Neutrophil (primary cell): ENCODE measurements around the gene MARK2.
"Not testable (repeated sequence)": the region's sequence is repeated elsewhere in the genome, so short reads cannot be mapped to it uniquely, and the experiment has no call there.

Source experiments
- H3K27ac ChIP-seq: fragments of 200-600 bp; sonication (generic); 2 replicates; pipeline ENCODE4 v1.5.1; 2016; ENCODE audit warnings: mild to moderate bottlenecking, moderate library complexity
- H3K27me3 ChIP-seq: fragments of 200-600 bp; sonication (generic); 2 replicates; pipeline ENCODE4 v1.6.0; 2016; ENCODE audit warnings: mild to moderate bottlenecking
- H3K36me3 ChIP-seq: fragments of 200-600 bp; sonication (generic); 2 replicates; pipeline ENCODE4 v1.5.1; 2017
- H3K4me1 ChIP-seq, 2 experiments: fragments of 200-600 bp in 1 of 2; sonication (generic) in 1 of 2; 1 replicate in 1 of 2; 2 replicates in 1 of 2; pipeline versions ENCODE4 v1.5.1 to v1.6.1; 2013 to 2016; ENCODE audit warnings: low read depth in 1 of 2, low read length in 1 of 2, mild to moderate bottlenecking in 1 of 2, moderate library complexity in 1 of 2; ENCODE audit not compliant: control insufficient read depth in 1 of 2, insufficient read depth in 1 of 2
- H3K4me3 ChIP-seq, 2 experiments: fragments of 200-600 bp in 1 of 2; sonication (generic) in 1 of 2; 1 replicate in 1 of 2; 2 replicates in 1 of 2; pipeline ENCODE4 v1.5.1; 2013 to 2016; ENCODE audit warnings: low read depth in 1 of 2, low read length in 1 of 2, mild to moderate bottlenecking in 1 of 2, moderate library complexity in 1 of 2
- H3K9me3 ChIP-seq: fragments of 200-600 bp; sonication (generic); 2 replicates; pipeline ENCODE4 v1.5.1; 2016
- CTCF ChIP-seq: fragments of 200-600 bp; sonication (generic); IDR thresholded peaks from 2 replicates; pipeline ENCODE4 v1.5.1; 2016; ENCODE audit warnings: antibody characterized with exemption

Gene MARK2

GRCh38 chr11:63858628-63859550, 20.0 kb downstream of the MARK2 start:
- Histone ChIP-seq H3K4me3 (peak overlapping the region; percentile 17 to 20), H3K4me1 (peaks cover 66 to 70% of the 10 kb centered on the region in 2 experiments)
- no peak for TF ChIP-seq CTCF

GRCh38 chr11:63862923-63863322, 24.0 kb downstream of the MARK2 start:
- H3K4me1 ChIP-seq: peaks cover 87 to 95% of the 10 kb centered on the region in 2 experiments
- H3K9me3 ChIP-seq: no peaks in the 10 kb centered on the region
- peak overlapping the region; percentile 84 for H3K27ac ChIP-seq
- no peak for TF ChIP-seq CTCF
- H3K36me3 ChIP-seq: peaks cover 14% of the 10 kb centered on the region
- peak overlapping the region in 1 of 2 experiments; percentile 11 for H3K4me3 ChIP-seq
- no peaks in the 10 kb centered on the region for H3K27me3 ChIP-seq

More at GRCh38 chr11:63858628-63859550, 20.0 kb downstream of the MARK2 start:
- Histone ChIP-seq H3K36me3 (peaks cover 11% of the 10 kb centered on the region), H3K27me3 (no peaks in the 10 kb centered on the region), H3K27ac (peak overlapping the region; percentile 87), H3K9me3 (no peaks in the 10 kb centered on the region)

- not testable (repeated sequence) for H3K4me3 ChIP-seq, H3K27me3 ChIP-seq, H3K9me3 ChIP-seq
- Histone ChIP-seq H3K27ac (peak overlapping the region; percentile 84), H3K36me3 (peaks cover 14% of the 10 kb centered on the region), H3K4me1 (peaks cover 87 to 95% of the 10 kb centered on the region in 2 experiments)
These were observed 24.7 kb downstream of the MARK2 start for GRCh38 chr11:63863620-63864019.

- Histone ChIP-seq H3K4me1 (peaks cover 90 to 95% of the 10 kb centered on the region in 2 experiments), H3K27ac (peak overlapping the region; percentile 84), H3K9me3 (no peaks in the 10 kb centered on the region), H3K27me3 (no peaks in the 10 kb centered on the region), H3K36me3 (peaks cover 14% of the 10 kb centered on the region), H3K4me3 (peak overlapping the region; percentile 12 to 43)
- TF ChIP-seq CTCF: no peak
These were observed 27.3 kb downstream of the MARK2 start for GRCh38 chr11:63866211-63866610.

GRCh38 chr11:63867511-63867910, 28.6 kb downstream of the MARK2 start:
- no peaks in the 10 kb centered on the region for H3K9me3 ChIP-seq
- peaks cover 98 to 100% of the 10 kb centered on the region in 2 experiments for H3K4me1 ChIP-seq
- TF ChIP-seq CTCF: no peak
- no peaks in the 10 kb centered on the region for H3K27me3 ChIP-seq
- peak overlapping the region; percentile 84 for H3K27ac ChIP-seq
- peaks cover 8% of the 10 kb centered on the region for H3K36me3 ChIP-seq
- H3K4me3 ChIP-seq: peak overlapping the region in 1 of 2 experiments; percentile 11

GRCh38 chr11:63868399-63869064, 29.6 kb downstream of the MARK2 start:
- peaks cover 8% of the 10 kb centered on the region for H3K36me3 ChIP-seq
- H3K27ac ChIP-seq: peak overlapping the region; percentile 84
- TF ChIP-seq CTCF: no peak
- H3K4me3 ChIP-seq: peak overlapping the region; percentile 11 to 26
- no peaks in the 10 kb centered on the region for H3K27me3 ChIP-seq
- peaks cover 99 to 100% of the 10 kb centered on the region in 2 experiments for H3K4me1 ChIP-seq
- H3K9me3 ChIP-seq: no peaks in the 10 kb centered on the region
